ENCODE results near the gene CFAP65. TPM values are rescaled to one million over a fixed set of nuclear protein-coding genes. Genes with fewer than 3 reads are reported as not detected.
A peak's percentile ranks its signal among the peaks of the same experiment; 100 is the strongest.

CFAP65 gene
- total and polyA plus RNA-seq, 8 donors = 0.06 to 0.38 (median 0.13) TPM

DNA sequence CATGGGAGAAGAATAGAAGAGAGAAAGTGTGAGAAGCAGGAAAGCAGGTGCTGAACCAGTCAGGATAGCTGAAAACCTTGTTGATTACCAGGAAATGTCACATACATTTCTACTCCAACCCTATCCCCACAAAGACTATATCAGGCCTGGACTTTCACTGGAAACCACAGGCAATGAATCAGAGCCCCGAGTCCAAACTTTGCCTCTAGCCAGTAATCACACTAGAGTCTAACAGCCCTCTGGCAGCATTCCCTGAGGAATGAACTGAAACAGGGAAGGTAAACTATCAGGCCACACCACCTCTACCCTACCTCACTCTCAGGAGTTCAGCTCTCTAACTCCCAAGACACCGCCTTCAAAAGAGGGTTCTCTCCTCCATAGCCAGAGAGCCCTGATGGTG, 38.1 kb upstream of the CFAP65 start:
- Histone ChIP-seq H3K36me3 (peaks cover 0 to 15% (median 0%) of the 10 kb centered on the region in 3 donors), H3K9me3 (no peaks in the 10 kb centered on the region), H3K27ac (no peak overlapping the region), H3K4me1 (peaks cover 0 to 14% (median 0%) of the 10 kb centered on the region in 3 donors), H3K4me3 (no peak overlapping the region), H3K27me3 (no peaks in the 10 kb centered on the region)
- 70 to 88% methylated on average over 2 of the region's 2 CpGs for WGBS, 2 donors
- ATAC-seq (peak in 1 of 4 donors; percentile 45), DNase-seq (no peak), FAIRE-seq (no peak)
- intact Hi-C loops (cut with DNase I) = no loop called here
- TF ChIP-seq, protein P1, sequence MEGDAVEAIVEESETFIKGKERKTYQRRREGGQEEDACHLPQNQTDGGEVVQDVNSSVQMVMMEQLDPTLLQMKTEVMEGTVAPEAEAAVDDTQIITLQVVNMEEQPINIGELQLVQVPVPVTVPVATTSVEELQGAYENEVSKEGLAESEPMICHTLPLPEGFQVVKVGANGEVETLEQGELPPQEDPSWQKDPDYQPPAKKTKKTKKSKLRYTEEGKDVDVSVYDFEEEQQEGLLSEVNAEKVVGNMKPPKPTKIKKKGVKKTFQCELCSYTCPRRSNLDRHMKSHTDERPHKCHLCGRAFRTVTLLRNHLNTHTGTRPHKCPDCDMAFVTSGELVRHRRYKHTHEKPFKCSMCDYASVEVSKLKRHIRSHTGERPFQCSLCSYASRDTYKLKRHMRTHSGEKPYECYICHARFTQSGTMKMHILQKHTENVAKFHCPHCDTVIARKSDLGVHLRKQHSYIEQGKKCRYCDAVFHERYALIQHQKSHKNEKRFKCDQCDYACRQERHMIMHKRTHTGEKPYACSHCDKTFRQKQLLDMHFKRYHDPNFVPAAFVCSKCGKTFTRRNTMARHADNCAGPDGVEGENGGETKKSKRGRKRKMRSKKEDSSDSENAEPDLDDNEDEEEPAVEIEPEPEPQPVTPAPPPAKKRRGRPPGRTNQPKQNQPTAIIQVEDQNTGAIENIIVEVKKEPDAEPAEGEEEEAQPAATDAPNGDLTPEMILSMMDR (IDR thresholded peaks at IDR 0.05) = no peak

DNA sequence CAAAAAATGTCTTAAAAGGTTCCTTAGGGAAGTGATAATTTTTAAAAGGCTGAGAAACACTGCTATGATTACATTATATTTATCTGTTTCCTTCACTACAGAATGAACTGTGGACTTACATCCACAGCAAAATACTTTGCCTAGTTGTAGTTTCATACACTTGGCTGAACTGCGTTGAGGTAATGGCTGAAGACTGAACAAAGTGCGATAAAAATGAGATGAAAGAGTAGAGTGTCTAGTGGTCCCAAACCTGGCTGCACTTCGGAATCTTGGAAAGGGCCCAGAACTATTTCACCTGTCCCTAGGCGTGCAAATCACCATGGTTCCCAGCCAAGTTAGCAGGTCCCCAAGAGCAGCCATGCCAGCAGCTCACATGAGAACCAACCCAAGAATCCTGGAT, 37.6 kb upstream of the CFAP65 start:
- Histone ChIP-seq H3K36me3 (peaks cover 0 to 15% (median 0%) of the 10 kb centered on the region in 3 donors), H3K9me3 (no peaks in the 10 kb centered on the region), H3K27ac (no peak overlapping the region), H3K4me3 (no peak overlapping the region), H3K27me3 (no peaks in the 10 kb centered on the region), H3K4me1 (peaks cover 0 to 14% (median 0%) of the 10 kb centered on the region in 3 donors)
- no peak for DNase-seq
- FAIRE-seq = no peak
- TF ChIP-seq, protein P1 (IDR thresholded peaks at IDR 0.05) = no peak
- intact Hi-C loops (cut with DNase I) = no loop called here
- ATAC-seq = no peak
- WGBS, 2 donors = 87 to 94% methylated on average over 4 of the region's 4 CpGs

DNA sequence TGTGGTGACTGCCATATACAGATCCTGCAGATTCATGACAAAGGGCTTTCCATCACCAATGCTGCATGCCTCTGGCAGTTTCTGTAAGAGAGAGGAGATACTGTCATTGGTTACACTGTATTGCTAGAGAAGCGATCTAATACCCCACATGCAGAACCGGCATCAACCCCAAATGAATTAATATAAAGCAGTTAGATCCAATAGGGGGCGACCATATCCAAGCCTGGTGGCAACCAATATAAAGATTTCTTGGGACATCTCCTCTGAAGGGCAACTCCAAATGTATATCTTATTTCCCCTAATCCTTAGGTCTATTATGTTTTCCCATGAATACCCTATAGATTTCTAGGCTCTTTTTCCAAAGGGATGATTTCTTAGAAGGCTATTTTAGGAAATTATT, 36.8 kb upstream of the CFAP65 start:
- 81 to 88% methylated on average over 3 of the region's 3 CpGs for WGBS, 2 donors
- ATAC-seq (no peak), DNase-seq (no peak), FAIRE-seq (no peak)
- Histone ChIP-seq H3K4me1 (peaks cover 0 to 14% (median 0%) of the 10 kb centered on the region in 3 donors), H3K36me3 (peaks cover 0 to 15% (median 0%) of the 10 kb centered on the region in 3 donors), H3K4me3 (no peak overlapping the region), H3K9me3 (no peaks in the 10 kb centered on the region), H3K27ac (no peak overlapping the region), H3K27me3 (no peaks in the 10 kb centered on the region)
- TF ChIP-seq, protein P1 (IDR thresholded peaks at IDR 0.05) = no peak
- intact Hi-C loops (cut with DNase I) = no loop called here

DNA sequence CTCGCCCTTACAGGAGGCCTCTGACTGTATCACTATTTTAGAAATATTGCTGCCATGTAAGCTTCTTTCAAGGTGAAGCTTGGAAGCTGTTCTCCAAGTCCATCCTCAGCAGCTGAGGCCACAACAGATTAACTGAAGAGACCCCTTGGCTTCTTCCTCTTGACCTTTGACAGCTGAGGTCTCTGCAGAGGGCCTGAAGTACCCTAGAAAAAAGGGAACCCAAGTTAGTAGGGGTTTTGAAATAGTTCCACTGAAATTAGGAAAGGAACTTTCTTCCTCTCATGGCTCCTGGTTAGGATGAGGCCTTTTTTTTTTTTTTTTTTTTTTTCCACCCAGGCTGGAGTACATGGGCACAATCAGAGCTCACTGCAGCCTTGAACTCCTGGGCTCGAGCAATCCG, 34.9 kb upstream of the CFAP65 start:
- ATAC-seq (no peak), DNase-seq (no peak), FAIRE-seq (no peak)
- Histone ChIP-seq H3K4me1 (no peaks in the 10 kb centered on the region), H3K9me3 (no peaks in the 10 kb centered on the region), H3K27ac (no peak overlapping the region), H3K27me3 (no peaks in the 10 kb centered on the region), H3K4me3 (no peak overlapping the region), H3K36me3 (peaks cover 0 to 15% (median 0%) of the 10 kb centered on the region in 3 donors)
- 84 to 85% methylated on average over 3 of the region's 3 CpGs for WGBS, 2 donors
- intact Hi-C loops (cut with DNase I) = no loop called here
- TF ChIP-seq, protein P1 (IDR thresholded peaks at IDR 0.05) = no peak

GRCh38 chr2:219073413-219074129, 32.3 kb upstream of the CFAP65 start:
- 50 to 52% methylated on average over 14 of the region's 14 CpGs for WGBS, 2 donors
- Histone ChIP-seq H3K36me3 (peaks cover 0 to 15% (median 0%) of the 10 kb centered on the region in 3 donors), H3K27ac (no peak overlapping the region), H3K4me1 (no peaks in the 10 kb centered on the region), H3K4me3 (no peak overlapping the region), H3K9me3 (no peaks in the 10 kb centered on the region), H3K27me3 (no peaks in the 10 kb centered on the region)
- TF ChIP-seq, protein P1 (IDR thresholded peaks at IDR 0.05) = peak; percentile 6 to 42 (median 35)
- FAIRE-seq (no peak), DNase-seq (peak in 3 of 6 donors; percentile 34 to 49 (median 41)), ATAC-seq (peak in 3 of 4 donors; percentile 71 to 82 (median 80))
- intact Hi-C loops (cut with DNase I) = loop anchor here in 1 of 3 donors (5.0 kb wide), 1 partner anchor 44 kb away; no protein-coding TSS in a partner anchor

Data from pancreas (tissue), 10 donors.